Fibroblast of lung (primary cell): ENCODE results near the gene KLHL33. TPM values are rescaled to one million over a fixed set of nuclear protein-coding genes. Genes with fewer than 3 reads are reported as not detected.

Experiments used
- DNase-seq, 2 donors: peaks; one replicate each; pipeline versions ENCODE4 v3.0.0 to v3.0.0-alpha.2; 2010; ENCODE audit warnings: low read depth in 2 of 2
- H2AFZ ChIP-seq: 2 replicates; pipeline ENCODE4 v1.5.1; 2012; ENCODE audit warnings: low read length, control low read depth, inconsistent platforms
- H3K27ac ChIP-seq: 2 replicates; pipeline ENCODE4 v1.5.1; 2011; ENCODE audit warnings: low read length, control low read depth; ENCODE audit not compliant: insufficient read depth
- H3K27me3 ChIP-seq: 2 replicates; pipeline ENCODE4 v1.5.1; 2011; ENCODE audit warnings: mild to moderate bottlenecking, low read length; ENCODE audit not compliant: control insufficient read depth, insufficient read depth
- H3K36me3 ChIP-seq: 2 replicates; pipeline ENCODE4 v1.5.1; 2011; ENCODE audit warnings: low read length; ENCODE audit not compliant: control insufficient read depth, insufficient read depth
- H3K4me1 ChIP-seq: 2 replicates; pipeline ENCODE4 v1.5.1; 2011; ENCODE audit warnings: low read length; ENCODE audit not compliant: control insufficient read depth, insufficient read depth; ENCODE audit errors: extremely low read depth
- H3K4me2 ChIP-seq: 2 replicates; pipeline ENCODE4 v1.5.1; 2011; ENCODE audit warnings: low read length, control low read depth; ENCODE audit not compliant: insufficient read depth; ENCODE audit errors: extremely low read depth
- H3K4me3 ChIP-seq, 4 experiments: fragments of 200-600 bp in 1 of 4; sonication (generic) in 1 of 4; replicated peaks in 1 of 4; 2 replicates each; pipeline ENCODE4 v1.5.1; 2011 to 2016; ENCODE audit warnings: low read length in 4 of 4, low read depth in 3 of 4, mild to moderate bottlenecking in 3 of 4, control low read depth in 2 of 4, inconsistent platforms in 1 of 4, mixed read lengths in 1 of 4; ENCODE audit not compliant: insufficient read depth in 1 of 4; ENCODE audit errors: control extremely low read depth in 1 of 4
- H3K79me2 ChIP-seq: 2 replicates; pipeline ENCODE4 v1.5.1; 2012; ENCODE audit warnings: mild to moderate bottlenecking, low read length, inconsistent platforms; ENCODE audit not compliant: control insufficient read depth, insufficient read depth
- H3K9ac ChIP-seq: 2 replicates; pipeline ENCODE4 v1.5.1; 2011; ENCODE audit warnings: mild to moderate bottlenecking, low read length, control low read depth; ENCODE audit not compliant: insufficient read depth
- H3K9me3 ChIP-seq: 2 replicates; pipeline ENCODE4 v1.5.1; 2012; ENCODE audit warnings: low read depth, low read length; ENCODE audit not compliant: control insufficient read depth, insufficient read depth
- H4K20me1 ChIP-seq: 2 replicates; pipeline ENCODE4 v1.5.1; 2011; ENCODE audit warnings: low read length; ENCODE audit not compliant: control insufficient read depth, insufficient read depth; ENCODE audit errors: extremely low read depth
- EZH2 ChIP-seq: IDR thresholded peaks from 2 replicates; pipeline ENCODE4 v1.5.1; 2012; ENCODE audit warnings: low read length, control low read depth, mild to moderate bottlenecking; ENCODE audit errors: missing control alignments
- polyA plus RNA-seq, 2 donors: library from polyadenylated mRNA; depleted of rRNA in 1 of 2; stranded (reverse) in 1 of 2; unstranded in 1 of 2; fragments of >200 nt; gene quantifications; 2 replicates each; pipeline ENCODE4 v1.2.1, GENCODE V29; 2011 to 2012; ENCODE audit warnings: missing spikeins in 1 of 2
- total RNA-seq: library from RNA; depleted of rRNA; stranded (reverse); fragments of >200 nt; gene quantifications from 2 replicates; pipeline ENCODE4 v1.2.1, GENCODE V29; 2014
- TF ChIP-seq, protein P1 (sequence below), 2 donors: IDR thresholded peaks in 1 of 2; conservative IDR thresholded peaks in 1 of 2; 1 replicate in 1 of 2; 2 replicates in 1 of 2; pipeline ENCODE4 v1.5.1; 2011 to 2012; ENCODE audit warnings: low read length in 2 of 2, control low read depth in 1 of 2, inconsistent platforms in 1 of 2, low read depth in 1 of 2, mild to moderate bottlenecking in 1 of 2

Gene KLHL33
- total and polyA plus RNA-seq, 2 donors (not counting 1 experiment from before 2014, with no cell fraction given) = 0.17 to 1.5 TPM

- H3K4me2 ChIP-seq = no peak overlapping the region
- no peak overlapping the region for H3K4me3 ChIP-seq
- H3K79me2 ChIP-seq = no peaks in the 10 kb centered on the region
- no peak overlapping the region for H3K27ac ChIP-seq
- TF ChIP-seq, protein P1, sequence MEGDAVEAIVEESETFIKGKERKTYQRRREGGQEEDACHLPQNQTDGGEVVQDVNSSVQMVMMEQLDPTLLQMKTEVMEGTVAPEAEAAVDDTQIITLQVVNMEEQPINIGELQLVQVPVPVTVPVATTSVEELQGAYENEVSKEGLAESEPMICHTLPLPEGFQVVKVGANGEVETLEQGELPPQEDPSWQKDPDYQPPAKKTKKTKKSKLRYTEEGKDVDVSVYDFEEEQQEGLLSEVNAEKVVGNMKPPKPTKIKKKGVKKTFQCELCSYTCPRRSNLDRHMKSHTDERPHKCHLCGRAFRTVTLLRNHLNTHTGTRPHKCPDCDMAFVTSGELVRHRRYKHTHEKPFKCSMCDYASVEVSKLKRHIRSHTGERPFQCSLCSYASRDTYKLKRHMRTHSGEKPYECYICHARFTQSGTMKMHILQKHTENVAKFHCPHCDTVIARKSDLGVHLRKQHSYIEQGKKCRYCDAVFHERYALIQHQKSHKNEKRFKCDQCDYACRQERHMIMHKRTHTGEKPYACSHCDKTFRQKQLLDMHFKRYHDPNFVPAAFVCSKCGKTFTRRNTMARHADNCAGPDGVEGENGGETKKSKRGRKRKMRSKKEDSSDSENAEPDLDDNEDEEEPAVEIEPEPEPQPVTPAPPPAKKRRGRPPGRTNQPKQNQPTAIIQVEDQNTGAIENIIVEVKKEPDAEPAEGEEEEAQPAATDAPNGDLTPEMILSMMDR (conservative IDR thresholded peaks at IDR 0.05 in 1 of 2, IDR thresholded peaks at IDR 0.05 in 1 of 2; ENCODE audit: low read depth in 1 of 2, low read length in 2 of 2) = no peak
- no peak for TF ChIP-seq EZH2
- no peak overlapping the region for H3K9ac ChIP-seq
- H3K4me1 ChIP-seq = no peaks in the 10 kb centered on the region
- no peaks in the 10 kb centered on the region for H3K9me3 ChIP-seq
- no peaks in the 10 kb centered on the region for H4K20me1 ChIP-seq
- peaks cover 32% of the 10 kb centered on the region for H3K36me3 ChIP-seq
- H2AFZ ChIP-seq = no peak overlapping the region
- H3K27me3 ChIP-seq = no peaks in the 10 kb centered on the region
- DNase-seq = no peak
These were observed 56.2 kb downstream of the KLHL33 start for GRCh38 chr14:20379743-20380142.

DNA sequence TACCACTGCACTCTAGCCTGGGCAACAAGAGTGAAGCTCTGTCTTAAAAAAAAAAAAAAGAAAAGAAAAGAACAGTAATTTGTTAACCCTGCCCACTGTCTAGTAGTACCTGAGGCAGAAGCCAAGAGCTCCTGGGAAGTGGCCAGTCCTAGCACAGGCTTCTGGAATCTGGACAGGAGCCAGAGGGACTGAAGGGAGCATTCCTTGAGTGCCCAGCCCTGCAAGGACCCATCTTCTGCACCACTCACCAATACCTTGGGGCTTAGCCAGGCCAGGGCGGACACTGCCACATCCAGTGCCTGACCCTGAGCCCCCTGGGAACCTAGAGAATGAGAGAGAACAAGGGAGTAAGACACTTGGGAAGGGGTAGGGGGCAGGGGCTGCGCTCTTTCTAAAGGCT is 58.8 kb downstream of the KLHL33 start:
- Histone ChIP-seq H3K4me2 (no peak overlapping the region), H3K27ac (no peak overlapping the region), H3K4me3 (no peak overlapping the region), H3K9me3 (no peaks in the 10 kb centered on the region), H3K27me3 (no peaks in the 10 kb centered on the region), H3K9ac (no peak overlapping the region), H3K36me3 (peaks cover 36% of the 10 kb centered on the region), H3K4me1 (no peaks in the 10 kb centered on the region), H3K79me2 (no peaks in the 10 kb centered on the region), H2AFZ (no peak overlapping the region), H4K20me1 (no peaks in the 10 kb centered on the region)
- TF ChIP-seq EZH2 = no peak
- peak in 1 of 2 donors; percentile 4 for DNase-seq

GRCh38 chr14:20376071-20376588 is 59.8 kb downstream of the KLHL33 start:
- DNase-seq = no peak
- TF ChIP-seq, protein P1 (conservative IDR thresholded peaks at IDR 0.05 in 1 of 2, IDR thresholded peaks at IDR 0.05 in 1 of 2; ENCODE audit: low read depth in 1 of 2, low read length in 2 of 2) = no peak
- TF ChIP-seq EZH2 = no peak
- H3K4me1 ChIP-seq = no peaks in the 10 kb centered on the region
- H3K9me3 ChIP-seq = no peaks in the 10 kb centered on the region
- H3K36me3 ChIP-seq = peaks cover 31% of the 10 kb centered on the region
- H3K4me2 ChIP-seq = no peak overlapping the region
- no peaks in the 10 kb centered on the region for H3K27me3 ChIP-seq
- no peaks in the 10 kb centered on the region for H3K79me2 ChIP-seq
- H3K27ac ChIP-seq = no peak overlapping the region
- H4K20me1 ChIP-seq = no peaks in the 10 kb centered on the region
- no peak overlapping the region for H3K4me3 ChIP-seq
- H2AFZ ChIP-seq = no peak overlapping the region
- no peak overlapping the region for H3K9ac ChIP-seq

Other genes with a start within 250 kb of the KLHL33 start
- not detected in 2 replicates for gene OR11G2, start 245.3 kb downstream of the KLHL33 start, total RNA-seq
- gene OR11G2, start 245.3 kb downstream of the KLHL33 start, polyA plus RNA-seq = not detected in 2 replicates
- not detected in 2 replicates for gene OR11H6, start 212.5 kb downstream of the KLHL33 start, total RNA-seq
- gene OR11H6, start 212.5 kb downstream of the KLHL33 start, polyA plus RNA-seq = not detected in 2 replicates
- not detected in 2 replicates for gene OR11H7, start 207.2 kb downstream of the KLHL33 start, total RNA-seq
- gene OR11H7, start 207.2 kb downstream of the KLHL33 start, polyA plus RNA-seq = not detected in 2 replicates
- gene OR11H4, start 196.9 kb downstream of the KLHL33 start, total RNA-seq = not detected in 2 replicates
- gene OR11H4, start 196.9 kb downstream of the KLHL33 start, polyA plus RNA-seq = not detected in 2 replicates
- 20.0 and 22.0 TPM in 2 replicates for gene TTC5, start 130.2 kb downstream of the KLHL33 start, total RNA-seq
- gene TTC5, start 130.2 kb downstream of the KLHL33 start, polyA plus RNA-seq = 20.3 and 22.4 TPM in 2 replicates
- gene CCNB1IP1, start 102.9 kb downstream of the KLHL33 start, total RNA-seq = 77.5 and 110 TPM in 2 replicates
- 33.3 and 48.5 TPM in 2 replicates for gene CCNB1IP1, start 102.9 kb downstream of the KLHL33 start, polyA plus RNA-seq
- 5.6 and 6.6 TPM in 2 replicates for gene PARP2, start 92.5 kb downstream of the KLHL33 start, total RNA-seq
- 16.9 and 28.7 TPM in 2 replicates for gene PARP2, start 92.5 kb downstream of the KLHL33 start, polyA plus RNA-seq
- 15.2 and 21.6 TPM in 2 replicates for gene TEP1, start 22.7 kb downstream of the KLHL33 start, total RNA-seq
- gene TEP1, start 22.7 kb downstream of the KLHL33 start, polyA plus RNA-seq = 7.4 and 10.5 TPM in 2 replicates
- 29.5 and 34.0 TPM in 2 replicates for gene OSGEP, start 18.6 kb upstream of the KLHL33 start, total RNA-seq
- gene OSGEP, start 18.6 kb upstream of the KLHL33 start, polyA plus RNA-seq = 18.1 and 26.2 TPM in 2 replicates
- 66.6 and 86.5 TPM in 2 replicates for gene APEX1, start 19.1 kb upstream of the KLHL33 start, total RNA-seq
- 187 and 278 TPM in 2 replicates for gene APEX1, start 19.1 kb upstream of the KLHL33 start, polyA plus RNA-seq
- gene PIP4P1, start 25.3 kb upstream of the KLHL33 start, total RNA-seq = 24.7 and 30.9 TPM in 2 replicates
- gene PIP4P1, start 25.3 kb upstream of the KLHL33 start, polyA plus RNA-seq = 34.9 and 39.5 TPM in 2 replicates
- 4.4 and 6.9 TPM in 2 replicates for gene PNP, start 33.2 kb upstream of the KLHL33 start, total RNA-seq
- 25.7 and 54.5 TPM in 2 replicates for gene PNP, start 33.2 kb upstream of the KLHL33 start, polyA plus RNA-seq
- not detected in 2 replicates for gene RNASE10, start 69.4 kb upstream of the KLHL33 start, total RNA-seq
- gene RNASE10, start 69.4 kb upstream of the KLHL33 start, polyA plus RNA-seq = not detected in 2 replicates
- not detected in 2 replicates for gene RNASE9, start 124.9 kb upstream of the KLHL33 start, total RNA-seq
- not detected in 2 replicates for gene RNASE9, start 124.9 kb upstream of the KLHL33 start, polyA plus RNA-seq
- gene RNASE11, start 151.8 kb upstream of the KLHL33 start, total RNA-seq = not detected in 2 replicates
- gene RNASE11, start 151.8 kb upstream of the KLHL33 start, polyA plus RNA-seq = not detected in 2 replicates
- gene RNASE12, start 155.2 kb upstream of the KLHL33 start, total RNA-seq = not detected in 2 replicates
- gene RNASE12, start 155.2 kb upstream of the KLHL33 start, polyA plus RNA-seq = not detected in 2 replicates
- not detected in 2 replicates for gene OR6S1, start 205.5 kb upstream of the KLHL33 start, total RNA-seq
- not detected in 2 replicates for gene OR6S1, start 205.5 kb upstream of the KLHL33 start, polyA plus RNA-seq
- gene RNASE4, start 248.4 kb upstream of the KLHL33 start, total RNA-seq = 20.0 and 22.1 TPM in 2 replicates
- gene RNASE4, start 248.4 kb upstream of the KLHL33 start, polyA plus RNA-seq = 25.0 and 43.9 TPM in 2 replicates